Right lung (tissue), 10 donors: ENCODE results near the gene PLAC9. TPM values are rescaled to one million over a fixed set of nuclear protein-coding genes. Genes with fewer than 3 reads are reported as not detected.
A peak's percentile ranks its signal among the peaks of the same experiment; 100 is the strongest.
"Not testable (repeated sequence)": the region's sequence is repeated elsewhere in the genome, so short reads cannot be mapped to it uniquely, and the experiment has no call there.

Experiments used
- DNase-seq, 2 donors: peaks; one replicate each; pipeline ENCODE4 v3.0.0-alpha.2; 2013
- long read RNA-seq, 8 donors: transcript quantifications; one replicate each; lab custom pipeline, GENCODE V29; 2026
- polyA plus RNA-seq, 5 donors: library from polyadenylated mRNA; unstranded; fragments of 120-200 nt; gene quantifications; one replicate each; pipeline versions ENCODE4 v1.2.1 to v1.2.3, GENCODE V29; 2013; ENCODE audit warnings: inconsistent platforms in 1 of 5, low replicate concordance in 1 of 5; ENCODE audit not compliant: insufficient read length in 5 of 5, insufficient read depth in 1 of 5

The PLAC9 gene, protein sequence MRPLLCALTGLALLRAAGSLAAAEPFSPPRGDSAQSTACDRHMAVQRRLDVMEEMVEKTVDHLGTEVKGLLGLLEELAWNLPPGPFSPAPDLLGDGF
- polyA plus RNA-seq, result 10 to 100 TPM; 36.3 to 87.9 (median 53.0) TPM
- long read RNA-seq, donor 1, transcript PLAC9-201 (4 exons, 785 nt), result major isoform, 106 of 127 reads
- long read RNA-seq, donor 1, partial matches to known transcripts, result 17 of 127 reads
- long read RNA-seq, donor 1, other reads (novel, unspliced or antisense), result 0 of 127 reads
- long read RNA-seq, donor 2, transcript PLAC9-204 (2 exons, 427 nt), result minor isoform, 5 of 94 reads
- long read RNA-seq, donor 2, transcript PLAC9-201 (4 exons, 785 nt), result major isoform, 78 of 94 reads
- long read RNA-seq, donor 2, partial matches to known transcripts, result 11 of 94 reads
- long read RNA-seq, donor 2, other reads (novel, unspliced or antisense), result 0 of 94 reads
- long read RNA-seq, donor 3, transcript PLAC9-201 (4 exons, 785 nt), result major isoform, 85 of 103 reads
- long read RNA-seq, donor 3, transcript PLAC9-204 (2 exons, 427 nt), result minor isoform, 8 of 103 reads
- long read RNA-seq, donor 3, partial matches to known transcripts, result 10 of 103 reads
- long read RNA-seq, donor 3, other reads (novel, unspliced or antisense), result 0 of 103 reads
- long read RNA-seq, donor 4, transcript PLAC9-201 (4 exons, 785 nt), result major isoform, 55 of 62 reads
- long read RNA-seq, donor 4, transcript PLAC9-204 (2 exons, 427 nt), result minor isoform, 7 of 62 reads
- long read RNA-seq, donor 4, partial matches to known transcripts, result 0 of 62 reads
- long read RNA-seq, donor 4, other reads (novel, unspliced or antisense), result 0 of 62 reads
- long read RNA-seq, donor 5, transcript PLAC9-204 (2 exons, 427 nt), result minor isoform, 5 of 138 reads
- long read RNA-seq, donor 5, transcript PLAC9-201 (4 exons, 785 nt), result major isoform, 126 of 138 reads
- long read RNA-seq, donor 5, partial matches to known transcripts, result 7 of 138 reads
- long read RNA-seq, donor 5, other reads (novel, unspliced or antisense), result 0 of 138 reads
- long read RNA-seq, donor 6, transcript PLAC9-201 (4 exons, 785 nt), result major isoform, 126 of 221 reads
- long read RNA-seq, donor 6, partial matches to known transcripts, result 72 of 221 reads
- long read RNA-seq, donor 6, other reads (novel, unspliced or antisense), result 19 of 221 reads
- long read RNA-seq, donor 7, transcript PLAC9-201 (4 exons, 785 nt), result major isoform, 59 of 62 reads
- long read RNA-seq, donor 7, partial matches to known transcripts, result 0 of 62 reads
- long read RNA-seq, donor 7, other reads (novel, unspliced or antisense), result 0 of 62 reads
- long read RNA-seq, donor 8, transcript PLAC9-201 (4 exons, 785 nt), result major isoform, 39 of 40 reads
- long read RNA-seq, donor 8, partial matches to known transcripts, result 0 of 40 reads
- long read RNA-seq, donor 8, other reads (novel, unspliced or antisense), result 0 of 40 reads

DNA sequence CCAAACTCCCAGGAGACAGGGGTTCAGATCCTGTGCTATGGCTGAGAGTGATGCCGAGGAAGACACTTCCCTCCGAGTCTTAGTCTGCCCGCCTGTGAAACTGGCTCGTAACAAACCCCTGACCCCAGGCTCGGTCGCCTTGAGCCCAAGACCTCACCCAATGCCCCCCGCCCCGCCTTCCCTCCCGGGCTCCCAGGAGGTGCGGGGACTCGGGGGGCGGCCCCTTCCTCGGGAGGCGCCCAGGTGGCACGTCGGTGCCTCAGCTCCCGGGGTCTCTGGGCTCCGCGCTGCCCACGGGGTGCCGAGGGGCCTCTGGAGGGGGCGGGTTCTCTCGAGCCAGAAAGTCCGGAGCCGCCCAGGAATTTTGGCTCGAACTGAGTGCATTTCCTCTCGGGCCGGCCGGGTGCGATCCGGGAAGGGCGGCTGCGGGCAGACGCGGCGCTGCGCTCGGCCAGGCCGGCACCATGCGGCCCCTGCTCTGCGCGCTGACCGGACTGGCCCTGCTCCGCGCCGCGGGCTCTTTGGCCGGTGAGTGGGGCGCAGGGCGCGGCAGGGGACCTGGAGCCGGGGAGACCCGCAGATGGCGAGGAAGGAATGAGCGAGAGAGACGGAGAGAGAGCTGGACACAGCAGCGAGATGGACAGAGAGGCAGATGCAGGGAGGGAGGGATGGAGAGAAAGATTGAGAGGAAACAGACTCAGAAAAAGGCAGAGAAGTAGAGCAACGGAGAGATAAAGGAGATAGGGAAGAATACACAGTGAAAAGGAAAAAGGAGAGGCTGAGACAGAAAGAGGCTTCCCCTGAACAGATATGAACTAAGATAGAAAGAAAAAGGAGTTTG lies at the start of gene PLAC9:
TSS of gene PLAC9 (plus strand) at position 432 of the 841 bp plus-strand sequence. CDS start at position 465, 33 bp downstream.
- peak; percentile 56 to 61 for DNase-seq

- DNase-seq, result no peak
Measured at GRCh38 chr10:80090121-80090520, 42.4 kb upstream of the PLAC9 start.

DNA sequence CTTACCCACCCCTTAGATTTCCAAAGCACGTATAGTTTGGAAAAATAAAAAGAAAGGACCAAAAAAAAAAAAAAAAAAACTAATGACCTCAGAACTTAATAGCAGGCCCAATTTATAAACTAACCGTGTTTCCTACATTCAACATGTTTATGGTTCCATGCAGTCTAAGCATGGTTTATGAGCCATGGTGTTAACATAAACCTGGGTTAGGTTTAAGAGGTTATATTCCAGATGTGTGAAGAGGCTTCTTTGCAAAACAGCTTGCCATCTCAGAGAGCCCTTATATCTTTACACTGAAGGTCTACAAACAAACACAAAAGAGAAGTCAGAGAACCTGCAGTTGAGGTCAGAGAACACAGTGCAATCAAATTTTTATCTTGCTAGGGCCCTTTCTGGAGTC lies 38.3 kb upstream of the PLAC9 start:
- DNase-seq, result no peak

DNA sequence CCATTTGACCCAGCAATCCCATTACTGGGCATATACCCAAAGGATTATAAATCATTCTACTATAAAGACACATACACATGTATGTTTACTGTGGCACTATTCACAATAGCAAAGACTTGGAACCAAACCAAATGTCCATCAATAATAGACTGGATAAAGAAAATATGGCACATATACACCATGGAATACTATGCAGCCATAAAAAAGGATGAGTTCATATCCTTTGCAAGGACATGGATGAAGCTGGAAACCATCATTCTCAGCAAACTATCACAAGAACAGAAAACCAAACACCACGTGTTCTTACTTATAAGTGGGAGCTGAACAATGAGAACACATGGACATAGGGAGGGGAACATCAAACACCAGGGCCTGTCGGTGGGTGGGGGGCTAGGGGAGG lies 34.3 kb upstream of the PLAC9 start:
- not testable (repeated sequence) for DNase-seq

DNA sequence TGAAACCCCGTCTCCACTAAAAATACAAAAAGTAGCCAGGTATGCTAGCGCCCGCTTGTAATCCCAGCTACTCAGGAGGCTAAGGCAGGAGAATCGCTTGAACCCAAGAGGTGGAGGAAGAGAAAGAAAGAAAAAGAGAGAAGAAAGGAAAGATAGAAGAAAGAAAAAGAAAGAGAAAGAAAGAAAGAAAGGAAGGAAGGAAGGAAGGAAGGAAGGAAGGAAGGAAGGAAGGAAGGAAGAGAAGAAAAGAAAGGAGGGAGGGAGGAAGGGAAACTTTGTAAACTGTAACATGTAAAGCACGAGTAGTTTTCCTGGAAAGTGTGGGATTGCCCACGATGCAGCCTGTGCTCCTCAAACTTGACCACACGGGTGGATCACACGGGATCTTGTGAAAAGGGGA lies 33.2 kb upstream of the PLAC9 start:
- DNase-seq, result not testable (repeated sequence)

DNA sequence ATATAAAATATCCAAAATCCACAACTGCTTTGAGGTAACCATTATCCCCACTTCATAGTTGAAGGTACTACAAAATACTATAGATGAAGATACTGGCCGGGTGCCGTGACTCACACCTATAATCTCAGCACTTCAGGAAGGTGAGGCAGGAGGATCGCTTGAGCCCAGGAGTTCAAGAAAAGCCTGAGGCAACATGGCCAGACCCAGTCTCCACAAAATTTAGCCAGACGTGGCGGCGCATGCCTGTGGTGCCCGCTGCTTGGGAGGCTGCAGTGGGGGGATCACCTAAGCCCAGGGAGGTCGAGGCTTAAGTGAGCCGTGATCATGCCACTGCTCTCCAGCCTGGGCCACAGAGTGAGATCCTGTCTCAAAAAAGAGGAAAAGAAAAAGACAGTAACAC lies 32.4 kb upstream of the PLAC9 start:
- no peak for DNase-seq

- DNase-seq, result no peak
Measured at GRCh38 chr10:80100861-80101695, 31.5 kb upstream of the PLAC9 start.

DNA sequence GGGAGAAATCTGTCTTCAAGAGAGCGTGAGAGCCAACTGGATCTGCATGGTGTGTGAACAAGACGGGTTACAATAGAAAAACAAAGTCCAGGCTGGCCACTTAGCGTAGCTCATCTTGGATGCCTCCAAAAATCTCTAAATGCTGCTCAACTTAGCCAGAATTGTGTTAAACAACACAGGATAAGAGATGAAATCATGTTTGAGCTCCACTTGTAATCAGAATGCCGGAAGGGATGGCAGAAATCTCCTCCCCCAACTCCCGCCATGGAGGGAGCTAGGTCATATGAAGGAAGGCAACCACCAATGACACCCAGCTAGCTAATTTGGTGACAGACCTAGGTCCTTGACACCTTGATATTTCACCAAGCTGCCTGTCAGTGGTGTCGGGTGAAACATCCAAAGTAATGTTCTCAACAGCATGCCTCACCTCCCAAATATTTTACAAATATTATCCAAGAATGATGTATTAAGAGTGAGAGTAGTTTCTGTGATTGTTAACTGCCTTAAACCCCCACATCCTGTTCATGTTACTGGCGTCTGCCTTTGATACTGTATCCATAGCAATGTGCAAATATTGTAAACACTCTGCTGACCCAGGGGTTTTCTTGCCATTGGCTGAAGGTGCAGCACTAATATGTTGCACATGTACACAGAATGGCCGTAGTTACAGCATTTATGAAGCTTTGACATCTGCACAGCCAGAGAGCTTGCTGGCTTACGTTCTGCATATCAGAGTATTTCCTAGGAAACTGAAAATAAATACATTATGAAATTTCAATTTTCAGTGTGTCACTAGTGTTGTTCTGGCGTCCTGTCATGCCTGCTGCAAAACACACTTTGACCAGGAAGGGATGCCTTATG lies 28.2 kb upstream of the PLAC9 start:
- peak; percentile 87 to 90 for DNase-seq

GRCh38 chr10:80108576-80109239 lies 23.8 kb upstream of the PLAC9 start:
- DNase-seq, result no peak

- DNase-seq, result no peak
Measured at GRCh38 chr10:80110986-80111385, 21.5 kb upstream of the PLAC9 start.

DNA sequence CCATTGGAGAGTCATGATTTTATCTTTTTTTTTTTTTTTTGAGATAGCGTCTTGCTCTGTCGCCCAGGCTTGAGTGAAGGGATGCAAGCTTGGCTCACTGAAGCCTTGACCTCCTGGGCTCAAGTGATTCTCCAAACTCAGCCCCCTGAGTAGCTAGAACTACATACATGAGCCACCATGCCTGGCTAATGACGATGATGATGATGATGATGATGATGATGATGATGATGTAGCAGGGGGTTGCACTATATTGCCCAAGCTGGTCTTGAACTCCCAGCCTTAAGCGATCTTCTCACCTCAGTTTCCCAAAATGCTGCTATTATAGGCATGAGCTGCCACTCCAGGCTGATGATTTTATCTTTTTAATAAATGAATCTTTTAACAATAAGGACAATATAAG lies 13.9 kb upstream of the PLAC9 start:
- DNase-seq, result no peak

GRCh38 chr10:80122110-80122710 lies 10.3 kb upstream of the PLAC9 start:
- DNase-seq, result no peak

- no peak for DNase-seq
Measured at GRCh38 chr10:80122746-80123145, 9.8 kb upstream of the PLAC9 start.

GRCh38 chr10:80126876-80127275 lies 5.7 kb upstream of the PLAC9 start:
- DNase-seq, result no peak

DNA sequence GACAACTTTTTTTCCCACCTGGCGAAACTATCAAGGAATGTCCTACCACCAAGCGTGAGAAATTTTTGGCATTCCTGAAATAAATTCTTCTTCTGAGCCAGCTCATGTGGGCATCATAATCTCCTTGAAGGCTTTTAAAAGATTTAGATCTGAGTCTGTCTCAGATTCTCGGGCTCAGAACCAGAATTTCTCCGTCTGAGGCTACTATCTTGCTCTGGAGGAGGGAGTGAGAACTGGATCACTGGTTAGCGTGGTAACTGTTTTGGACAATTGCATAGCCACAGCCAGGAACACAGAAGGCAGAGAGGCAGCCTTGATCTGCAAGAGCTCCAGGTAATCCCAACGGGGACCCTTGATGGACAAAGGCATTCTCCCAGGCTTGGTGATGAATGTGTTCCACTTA lies 1.0 kb upstream of the PLAC9 start:
- no peak for DNase-seq

- no peak for DNase-seq
Measured at GRCh38 chr10:80133206-80133605, 676 bp downstream of the PLAC9 start.

GRCh38 chr10:80133687-80134086 lies 1.2 kb downstream of the PLAC9 start:
- not testable (repeated sequence) for DNase-seq
